ENCODE data around the gene PLEKHA5.
"Not testable (repeated sequence)": the region's sequence is repeated elsewhere in the genome, so short reads cannot be mapped to it uniquely, and the experiment has no call there.

Gene PLEKHA5, protein sequence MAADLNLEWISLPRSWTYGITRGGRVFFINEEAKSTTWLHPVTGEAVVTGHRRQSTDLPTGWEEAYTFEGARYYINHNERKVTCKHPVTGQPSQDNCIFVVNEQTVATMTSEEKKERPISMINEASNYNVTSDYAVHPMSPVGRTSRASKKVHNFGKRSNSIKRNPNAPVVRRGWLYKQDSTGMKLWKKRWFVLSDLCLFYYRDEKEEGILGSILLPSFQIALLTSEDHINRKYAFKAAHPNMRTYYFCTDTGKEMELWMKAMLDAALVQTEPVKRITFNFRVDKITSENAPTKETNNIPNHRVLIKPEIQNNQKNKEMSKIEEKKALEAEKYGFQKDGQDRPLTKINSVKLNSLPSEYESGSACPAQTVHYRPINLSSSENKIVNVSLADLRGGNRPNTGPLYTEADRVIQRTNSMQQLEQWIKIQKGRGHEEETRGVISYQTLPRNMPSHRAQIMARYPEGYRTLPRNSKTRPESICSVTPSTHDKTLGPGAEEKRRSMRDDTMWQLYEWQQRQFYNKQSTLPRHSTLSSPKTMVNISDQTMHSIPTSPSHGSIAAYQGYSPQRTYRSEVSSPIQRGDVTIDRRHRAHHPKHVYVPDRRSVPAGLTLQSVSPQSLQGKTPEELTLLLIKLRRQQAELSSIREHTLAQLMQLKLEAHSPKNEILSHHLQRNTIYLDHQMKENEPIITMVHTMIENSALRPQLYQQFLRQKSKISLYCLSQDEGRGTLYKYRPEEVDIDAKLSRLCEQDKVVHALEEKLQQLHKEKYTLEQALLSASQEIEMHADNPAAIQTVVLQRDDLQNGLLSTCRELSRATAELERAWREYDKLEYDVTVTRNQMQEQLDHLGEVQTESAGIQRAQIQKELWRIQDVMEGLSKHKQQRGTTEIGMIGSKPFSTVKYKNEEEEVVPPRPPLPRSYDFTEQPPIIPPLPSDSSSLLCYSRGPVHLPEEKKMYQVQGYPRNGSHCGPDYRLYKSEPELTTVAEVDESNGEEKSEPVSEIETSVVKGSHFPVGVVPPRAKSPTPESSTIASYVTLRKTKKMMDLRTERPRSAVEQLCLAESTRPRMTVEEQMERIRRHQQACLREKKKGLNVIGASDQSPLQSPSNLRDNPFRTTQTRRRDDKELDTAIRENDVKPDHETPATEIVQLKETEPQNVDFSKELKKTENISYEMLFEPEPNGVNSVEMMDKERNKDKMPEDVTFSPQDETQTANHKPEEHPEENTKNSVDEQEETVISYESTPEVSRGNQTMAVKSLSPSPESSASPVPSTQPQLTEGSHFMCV

DNA sequence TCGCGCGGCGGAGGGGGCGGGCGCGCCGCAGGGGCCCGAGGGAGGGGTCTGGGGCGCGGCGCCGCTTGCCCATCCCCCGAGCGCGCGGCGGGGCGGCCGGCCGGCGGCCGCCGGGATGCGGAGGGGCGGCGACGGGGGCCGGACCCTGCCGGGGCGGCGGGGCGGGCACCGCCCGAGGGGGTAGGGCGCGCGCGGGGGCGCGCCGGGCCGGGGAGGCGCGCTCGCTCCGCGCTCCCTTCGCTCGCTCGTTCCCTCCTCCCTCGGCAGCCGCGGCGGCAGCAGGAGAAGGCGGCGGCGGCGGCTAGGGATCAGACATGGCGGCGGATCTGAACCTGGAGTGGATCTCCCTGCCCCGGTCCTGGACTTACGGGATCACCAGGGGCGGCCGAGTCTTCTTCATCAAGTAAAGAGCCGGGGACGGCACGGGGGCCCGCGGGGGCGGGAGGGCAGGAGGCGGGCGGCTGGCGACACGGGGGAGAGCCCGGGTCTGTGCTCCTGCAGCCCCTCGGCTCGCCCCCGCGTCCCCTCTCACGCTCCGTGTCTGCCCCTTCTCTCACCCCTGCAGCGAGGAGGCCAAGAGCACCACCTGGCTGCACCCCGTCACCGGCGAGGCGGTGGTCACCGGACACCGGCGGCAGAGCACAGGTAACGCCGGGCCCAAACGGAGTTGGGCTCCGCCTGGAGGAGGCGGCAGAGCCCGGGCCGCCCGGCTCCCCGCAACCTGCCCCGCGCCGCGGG is at the start of gene PLEKHA5:
Gene PLEKHA5 (plus strand): TSS at position 248 of the 738 bp plus-strand sequence. CDS start 67 bp downstream, at position 315.
- DNase-seq = peak; percentile 56

DNA sequence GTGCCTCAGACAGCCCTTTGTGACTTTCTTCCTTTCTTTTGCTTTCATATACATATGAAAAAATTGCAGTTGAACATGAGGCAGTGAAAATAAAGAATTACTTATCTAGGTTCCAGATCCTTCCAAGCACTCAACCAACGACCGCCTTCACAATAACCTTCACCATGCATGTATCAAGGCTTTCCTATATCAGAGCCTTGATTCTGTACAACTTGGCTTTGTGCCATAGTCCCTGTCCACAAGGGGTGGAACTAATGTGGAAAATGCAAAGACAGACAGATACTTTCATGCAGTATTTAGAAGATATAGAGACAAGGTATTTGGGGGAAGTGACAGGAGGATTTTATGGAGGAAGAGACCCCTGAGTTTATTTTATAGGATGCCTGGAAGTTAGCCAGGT is 48.6 kb upstream of the PLEKHA5 start:
- no peak for DNase-seq

DNA sequence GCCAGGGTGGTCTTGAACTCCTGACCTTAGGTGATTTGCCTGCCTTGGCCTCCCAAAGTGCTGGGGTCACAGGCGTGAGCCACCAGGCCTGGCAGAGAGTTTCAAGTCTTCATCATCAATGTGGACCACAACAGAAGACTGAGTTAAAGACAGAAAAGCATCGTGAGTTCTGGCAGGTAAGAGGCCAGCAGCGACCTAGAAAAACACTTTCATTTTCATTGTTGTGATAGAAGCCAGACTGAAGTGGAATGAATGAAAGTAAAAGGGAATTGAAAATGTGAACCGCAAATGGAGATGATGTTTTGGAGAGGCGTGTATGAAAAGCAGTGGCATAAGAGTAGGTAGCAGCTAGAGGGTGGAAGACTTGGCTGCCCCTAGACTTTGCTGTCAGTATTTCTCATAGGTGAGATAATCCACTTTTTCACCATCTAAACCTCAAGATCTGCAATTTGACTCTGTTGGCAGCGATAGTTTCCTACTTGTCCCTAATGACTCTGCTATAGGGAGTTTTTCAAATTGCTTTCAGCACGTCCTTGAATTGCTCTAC is 47.1 kb upstream of the PLEKHA5 start:
- DNase-seq = no peak

DNA sequence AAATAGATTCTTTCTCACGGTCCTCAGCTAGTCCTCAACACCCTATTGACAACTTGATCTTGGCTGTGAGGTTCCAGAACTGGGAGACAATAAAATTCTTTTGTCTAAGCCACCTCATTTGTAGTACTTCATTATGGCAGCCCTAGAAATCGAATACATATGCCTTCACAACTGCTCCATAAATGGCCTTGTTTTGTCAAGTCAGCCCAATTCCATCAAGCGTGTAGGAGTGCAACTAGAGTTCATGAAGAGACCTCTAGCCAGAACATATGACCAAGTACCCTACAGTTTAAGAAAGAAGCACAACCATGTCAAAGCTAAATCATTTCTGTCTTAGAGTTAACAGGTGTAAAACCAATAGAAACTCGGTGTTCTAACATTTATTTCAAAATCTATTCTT is 45.0 kb upstream of the PLEKHA5 start:
- DNase-seq = no peak

DNA sequence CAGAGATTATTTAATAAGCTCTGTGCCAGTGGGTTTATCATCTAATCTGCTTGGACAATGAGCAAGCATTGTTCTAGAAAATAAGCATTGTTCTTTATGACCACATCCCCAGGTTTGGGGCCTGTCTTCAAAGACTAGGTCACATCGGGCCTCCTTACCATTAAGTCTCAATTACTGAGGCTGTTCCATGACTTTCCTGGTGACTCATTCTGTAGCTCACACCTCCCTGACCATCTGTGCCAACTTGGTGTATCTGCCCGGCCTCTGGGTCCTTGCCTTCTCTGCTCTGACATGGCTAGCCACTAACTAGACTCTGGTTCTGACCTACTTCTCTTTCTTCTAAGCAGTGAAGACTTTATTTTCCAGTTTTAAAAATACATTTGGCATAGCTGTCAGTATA is 44.4 kb upstream of the PLEKHA5 start:
- no peak for DNase-seq

DNA sequence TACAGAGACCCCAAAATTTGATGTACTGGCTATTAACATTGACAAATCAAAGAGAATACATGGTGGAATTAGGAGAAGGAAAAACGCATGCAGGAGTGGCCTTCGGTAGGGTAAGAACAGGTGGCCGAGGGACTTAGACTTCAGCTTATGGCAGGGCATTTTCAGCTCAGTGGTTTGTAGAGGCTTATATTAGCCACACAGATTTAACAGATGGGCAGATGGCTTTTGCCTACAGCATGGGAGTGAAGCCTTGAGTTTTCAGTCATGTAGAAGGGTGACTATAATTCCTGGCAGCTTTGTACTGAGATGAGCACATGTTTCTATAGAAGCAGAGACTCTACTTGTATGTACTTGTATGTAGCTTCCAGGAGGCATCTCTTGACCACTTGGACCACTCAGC is 40.9 kb upstream of the PLEKHA5 start:
- DNase-seq = no peak

DNA sequence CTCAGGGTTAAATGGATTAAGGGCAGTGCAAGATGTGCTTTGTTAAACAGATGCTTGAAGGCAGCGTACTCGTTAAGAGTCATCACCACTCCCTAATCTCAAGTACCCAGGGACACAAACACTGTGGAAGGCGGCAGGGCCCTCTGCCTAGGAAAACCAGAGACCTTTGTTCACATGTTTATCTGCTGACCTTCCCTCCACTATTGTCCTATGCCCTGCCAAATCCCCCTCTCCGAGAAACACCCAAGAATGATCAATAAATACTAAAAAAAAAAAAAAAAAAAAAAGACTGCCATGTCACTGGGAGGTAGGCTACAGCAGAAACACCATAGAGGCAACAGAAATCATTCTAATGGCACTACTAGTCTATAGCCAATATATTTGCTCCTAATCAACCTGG is 37.1 kb upstream of the PLEKHA5 start:
- not testable (repeated sequence) for DNase-seq

DNA sequence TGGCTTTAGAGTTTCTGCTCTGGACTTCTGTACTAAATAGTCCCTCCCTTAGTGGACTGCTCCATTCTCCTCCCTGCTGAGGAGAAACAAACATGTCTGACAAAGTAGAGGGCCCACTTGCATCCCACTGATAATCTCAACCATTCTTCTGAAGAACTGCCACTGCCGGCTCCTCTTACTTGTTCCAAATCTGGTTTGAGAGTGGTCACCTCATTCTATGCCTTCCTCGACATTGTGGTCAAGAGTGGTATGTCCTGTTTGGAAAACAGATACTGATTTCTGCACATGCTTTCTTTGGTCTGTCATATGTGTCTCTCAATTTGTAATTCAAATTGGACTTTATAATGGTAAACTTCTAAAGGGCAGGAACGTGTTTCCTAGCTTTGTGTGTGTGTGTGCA is 36.3 kb upstream of the PLEKHA5 start:
- no peak for DNase-seq

DNA sequence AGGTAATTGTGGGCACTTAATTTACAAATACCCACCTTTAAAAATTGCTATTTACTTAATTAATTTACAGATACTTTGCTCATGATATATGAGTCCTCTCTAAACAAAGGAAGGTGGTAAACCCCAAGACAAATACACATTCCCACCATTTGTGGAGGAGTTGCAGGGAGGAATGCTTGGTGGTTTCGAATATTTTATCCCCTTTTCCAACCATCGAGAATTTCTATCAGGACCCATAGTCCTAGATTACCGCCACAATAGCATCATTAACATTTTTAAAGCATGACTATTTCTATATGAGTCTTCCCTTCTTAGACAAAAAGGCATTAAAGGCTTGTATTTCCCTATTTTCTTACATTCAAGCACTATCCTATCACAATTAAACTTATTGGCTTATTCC is 34.2 kb upstream of the PLEKHA5 start:
- no peak for DNase-seq

DNA sequence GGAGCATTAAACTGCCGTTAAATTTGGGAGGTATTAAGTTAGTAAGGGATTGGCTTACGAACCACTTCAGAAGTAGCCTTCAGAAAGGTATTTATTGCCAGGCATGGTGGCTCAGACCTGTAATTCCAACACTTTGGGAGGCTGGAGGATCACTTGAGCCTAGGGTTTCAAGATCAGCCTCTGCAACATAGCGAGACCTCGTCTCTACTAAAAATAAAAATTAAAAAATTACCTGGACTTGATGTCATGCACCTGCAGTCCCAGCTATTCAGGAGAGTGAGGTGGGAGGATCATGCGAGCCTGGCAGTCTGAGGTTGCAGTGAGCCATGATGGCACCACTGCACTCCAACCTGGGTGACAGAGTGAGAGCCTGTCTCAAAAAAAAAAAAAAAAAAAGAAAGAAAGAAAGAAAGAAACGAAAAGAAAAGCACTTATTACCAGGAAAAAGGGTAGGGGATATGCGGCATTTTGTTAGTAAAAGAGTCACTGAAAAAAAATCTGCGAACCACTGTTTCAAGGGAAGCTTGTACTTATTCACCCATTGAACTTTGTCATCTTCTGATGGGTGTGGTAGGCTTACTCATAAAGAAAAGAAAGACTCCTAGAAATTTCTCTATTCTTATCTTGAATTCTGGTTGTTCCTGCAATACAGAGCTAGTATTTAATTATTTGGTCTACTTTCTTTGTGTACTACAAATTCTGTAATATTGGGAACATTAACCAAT is 33.6 kb upstream of the PLEKHA5 start:
- no peak for DNase-seq

DNA sequence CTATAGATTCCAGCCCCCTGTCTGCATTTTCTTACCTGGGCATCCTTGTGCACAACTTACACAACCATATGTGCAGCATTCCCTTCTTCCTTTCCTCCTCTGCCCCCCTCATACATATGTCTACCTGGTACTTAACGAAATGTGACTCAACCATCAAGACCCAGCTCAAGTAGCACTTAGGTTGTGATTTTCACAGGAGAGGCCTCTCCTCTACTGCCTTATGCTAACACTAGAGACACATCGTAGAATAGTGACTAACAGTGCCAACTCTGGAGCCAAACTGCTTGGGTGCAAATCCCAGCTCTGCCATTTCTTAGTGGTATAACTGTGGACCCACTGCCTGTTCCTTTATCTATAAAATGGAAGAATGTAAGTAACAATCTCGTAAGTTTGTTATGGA is 24.1 kb upstream of the PLEKHA5 start:
- no peak for DNase-seq

DNA sequence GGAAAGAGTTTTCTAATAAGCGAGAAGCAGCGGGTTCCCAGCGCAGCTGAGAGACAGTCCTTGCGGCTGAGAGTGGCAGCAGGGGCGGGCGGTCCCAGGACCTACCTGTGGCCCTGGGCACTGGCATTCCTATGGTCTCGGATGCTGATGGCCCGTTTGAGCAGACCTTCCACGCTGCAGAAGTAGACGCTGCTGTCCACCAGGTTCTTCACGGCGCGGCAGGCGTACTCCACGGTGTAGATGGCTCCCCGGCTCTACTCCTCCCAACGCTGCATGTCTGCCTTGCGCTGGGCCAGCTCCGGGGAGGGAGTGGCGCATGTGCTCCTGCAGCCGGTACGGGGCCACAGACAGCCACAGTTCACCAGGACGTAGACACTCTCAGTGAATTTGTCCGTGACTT is 21.8 kb upstream of the PLEKHA5 start:
- DNase-seq = no peak

DNA sequence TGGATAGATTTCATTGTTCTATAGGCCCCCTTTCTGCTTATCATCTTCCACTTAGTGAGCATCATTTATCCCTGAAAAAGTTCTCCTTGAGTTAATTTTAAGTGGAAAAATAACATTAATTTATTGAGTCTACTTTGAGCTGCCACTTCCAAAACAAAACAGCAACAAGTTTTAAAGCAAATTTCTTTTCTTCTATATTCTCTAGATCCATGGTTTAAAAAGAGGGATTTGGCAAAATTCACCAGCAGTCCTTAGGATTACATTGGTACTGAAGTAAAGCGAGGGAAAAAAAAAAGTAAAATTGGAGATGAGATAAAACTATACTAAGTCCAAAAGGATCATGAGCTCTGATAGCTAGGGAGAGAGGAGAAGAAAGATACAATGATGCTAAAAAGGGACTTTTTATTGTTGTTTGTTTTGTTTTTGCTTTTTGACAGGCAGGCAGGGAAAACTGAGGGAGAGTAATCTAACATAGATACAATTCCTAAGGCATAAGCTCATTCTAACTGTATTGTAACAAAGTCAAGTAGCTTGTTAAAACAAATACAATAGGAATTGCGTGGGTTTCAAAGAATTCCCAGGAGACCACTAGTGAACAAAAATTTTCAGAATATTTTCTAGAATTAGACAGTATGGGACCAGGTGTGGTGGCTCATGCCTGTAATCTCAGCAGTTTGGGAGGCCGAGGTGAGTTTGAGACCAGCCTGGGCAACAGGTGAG is 19.2 kb upstream of the PLEKHA5 start:
- DNase-seq = no peak

DNA sequence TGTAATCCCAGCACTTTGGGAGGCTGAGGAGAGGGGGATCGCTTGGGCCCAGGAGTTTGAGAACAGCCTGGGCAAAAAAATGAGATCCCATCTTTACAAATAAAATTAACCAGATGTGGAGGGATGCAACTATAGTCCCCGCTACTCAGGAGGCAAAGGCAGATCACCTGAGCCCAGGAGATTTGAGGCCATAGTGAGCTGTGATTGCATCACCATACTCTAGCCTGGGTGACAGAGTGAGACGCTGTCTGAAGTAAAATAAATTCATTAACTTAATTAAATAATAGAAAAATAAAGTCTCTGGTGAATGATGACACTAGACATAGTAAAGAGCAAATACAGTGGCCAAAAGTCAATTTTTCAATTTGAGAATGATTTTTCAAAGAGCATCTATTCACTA is 16.1 kb upstream of the PLEKHA5 start:
- no peak for DNase-seq

DNA sequence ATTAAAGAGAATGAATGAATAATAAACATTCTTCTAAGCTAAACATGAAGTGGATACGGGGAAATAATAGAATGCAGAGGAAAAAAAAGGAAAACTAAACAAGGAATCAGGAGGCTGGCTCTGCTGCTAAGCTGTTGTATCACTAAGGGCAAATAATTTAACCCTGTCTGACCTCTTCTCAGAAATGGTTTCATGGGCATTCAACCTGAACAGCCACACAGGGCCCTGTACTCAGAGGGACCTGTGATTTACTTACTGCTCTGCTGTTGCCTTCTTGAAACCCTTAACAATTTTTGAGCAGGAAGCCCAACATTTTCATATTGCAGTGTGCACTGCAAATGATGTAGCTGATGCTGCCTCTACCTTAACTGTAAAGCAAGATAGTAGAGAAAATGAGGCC is 14.2 kb upstream of the PLEKHA5 start:
- no peak for DNase-seq

DNA sequence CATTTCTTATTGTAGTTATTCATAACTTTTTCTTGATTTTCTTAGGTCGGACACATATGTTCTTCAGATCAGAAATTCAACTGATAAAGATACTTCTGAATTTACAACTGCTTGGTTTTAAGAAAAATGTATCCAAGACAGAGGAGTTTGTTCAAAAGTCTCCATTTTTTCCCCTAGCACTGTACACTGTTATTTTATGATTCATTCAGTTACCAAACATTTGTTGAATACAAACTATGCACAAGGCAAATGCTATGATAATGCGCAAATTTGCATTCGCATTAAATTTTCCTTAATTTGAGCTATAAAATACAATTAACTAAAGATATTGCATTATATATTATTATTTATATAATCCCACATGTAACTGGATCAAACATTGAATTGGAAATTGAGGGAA is 10.1 kb upstream of the PLEKHA5 start:
- no peak for DNase-seq

DNA sequence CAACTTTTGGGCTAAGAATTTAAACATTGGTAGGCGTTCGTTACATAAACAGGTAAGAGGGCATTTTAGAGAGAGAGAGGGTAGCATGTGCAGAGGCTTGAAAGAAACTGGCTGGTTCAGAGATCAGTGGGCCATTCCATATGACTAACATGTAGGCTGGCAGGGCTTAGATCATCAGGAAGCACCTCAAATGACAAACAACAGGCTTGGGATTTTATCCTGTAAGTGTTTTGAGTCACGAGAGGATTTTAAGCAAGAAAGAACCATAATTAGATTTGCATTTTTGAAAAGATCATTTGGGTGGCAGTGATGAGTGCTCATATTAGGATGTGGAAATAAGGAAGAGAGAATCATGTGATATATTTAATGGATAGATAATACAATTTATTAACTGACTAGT is 8.7 kb upstream of the PLEKHA5 start:
- DNase-seq = no peak

DNA sequence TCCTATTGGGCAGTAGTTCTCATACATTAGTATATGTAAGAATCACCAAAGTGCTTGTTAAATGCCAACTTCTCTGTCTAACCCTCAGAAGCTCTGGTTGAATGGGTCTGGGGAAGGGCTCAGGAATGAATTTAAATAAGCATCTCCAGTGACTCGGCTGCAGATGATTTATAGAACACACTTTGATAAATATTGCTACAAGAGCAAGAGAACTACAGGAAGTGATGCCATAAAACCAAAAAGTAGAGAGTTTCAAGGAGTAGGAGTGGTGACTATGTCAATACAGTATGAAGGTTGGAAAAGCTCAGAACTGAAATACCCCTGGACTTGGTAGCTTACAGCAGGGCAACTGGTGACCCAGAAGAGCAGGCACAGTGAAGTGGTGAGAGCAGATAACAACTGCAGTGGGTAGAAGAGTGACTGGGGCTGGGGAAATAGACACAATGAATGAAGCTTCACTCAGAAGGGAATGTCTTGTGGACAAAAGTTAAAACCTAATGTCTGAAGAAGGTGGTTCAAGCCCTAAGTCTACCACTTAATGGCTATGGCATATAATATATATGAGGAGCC is 8.0 kb upstream of the PLEKHA5 start:
- DNase-seq = no peak

DNA sequence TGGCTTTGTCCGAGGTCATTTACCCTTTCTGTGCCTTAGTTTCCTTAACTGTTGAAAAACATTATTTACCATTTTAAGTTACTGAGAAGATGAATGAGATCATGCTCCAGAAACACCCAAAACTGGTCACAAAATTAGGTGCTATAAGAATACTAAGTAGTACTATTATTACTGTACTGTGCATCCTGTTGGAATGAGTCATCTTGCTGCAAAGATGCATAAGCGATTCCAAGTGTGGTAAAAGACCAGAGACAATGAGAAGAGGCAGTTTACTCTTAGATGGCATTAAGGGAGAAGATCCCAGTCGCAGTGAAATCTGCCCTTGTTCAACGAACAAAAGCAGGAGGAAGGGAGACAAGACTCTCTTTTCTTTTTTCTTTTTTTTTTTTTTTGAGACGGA is 4.2 kb upstream of the PLEKHA5 start:
- no peak for DNase-seq

DNA sequence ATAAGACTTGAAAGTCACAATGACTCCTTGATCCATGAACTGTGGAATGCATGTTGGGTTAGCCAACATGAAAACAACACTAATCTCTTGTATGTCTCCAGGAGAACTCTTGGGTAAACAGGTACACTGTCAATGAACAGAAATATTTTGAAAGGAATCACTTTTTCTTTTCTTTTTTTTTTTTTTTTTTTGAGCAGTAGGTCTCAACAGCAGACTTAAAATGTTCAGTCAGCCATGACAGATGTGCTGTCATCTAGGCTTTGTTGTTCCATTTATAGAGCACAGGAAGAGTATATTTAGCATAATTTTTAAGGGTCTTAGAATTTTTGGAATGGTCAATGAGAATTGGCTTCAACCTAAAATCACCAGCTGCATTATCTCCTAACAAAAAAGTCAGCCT is 2.3 kb upstream of the PLEKHA5 start:
- DNase-seq = no peak

DNA sequence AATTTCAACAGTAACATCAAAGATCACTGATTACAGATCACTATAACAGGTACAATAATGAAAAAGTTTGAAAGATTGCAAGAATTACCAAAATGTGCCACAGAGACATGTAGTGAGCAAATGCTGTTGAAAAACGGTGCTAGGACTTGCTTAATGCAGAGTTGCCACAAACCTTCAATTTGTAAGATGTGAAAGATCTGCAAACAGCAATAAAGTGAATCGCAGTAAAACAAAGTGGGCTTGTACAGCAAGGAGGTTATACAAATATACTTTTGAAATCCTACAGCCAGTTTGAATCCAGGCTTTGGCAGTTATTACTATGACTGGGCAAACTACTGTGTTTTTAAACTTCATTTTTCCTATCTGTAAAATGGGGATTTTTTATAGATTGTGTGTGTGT is 1.0 kb upstream of the PLEKHA5 start:
- DNase-seq = no peak

Data from NCI-H526 treated with DMSO at 0.1 percent for 48 hours (cell line).